ENCODE measurements around the gene PERM1. TPM values are rescaled to one million over a fixed set of nuclear protein-coding genes. Genes with fewer than 3 reads are reported as not detected.

The PERM1 gene
- total RNA-seq, 2 experiments from 2014 or later, result not detected

GRCh38 chr1:962381-963300, 19.3 kb downstream of the PERM1 start:
- H3K36me3 ChIP-seq (ENCODE audit: insufficient read depth, low read length), result no peaks in the 10 kb centered on the region
- peaks cover 3% of the 10 kb centered on the region; the same call in 1 of the 2 replicates for H4K20me1 ChIP-seq (ENCODE audit: insufficient read depth, low read length)
- intact Hi-C loops (cut with micrococcal nuclease; ENCODE audit: unreplicated experiment), result no loop called here
- no peak overlapping the region for H3K27ac ChIP-seq (ENCODE audit: low read depth, low read length, poor library complexity, severe bottlenecking)
- H3K4me2 ChIP-seq (ENCODE audit: low read length), result no peak overlapping the region
- H3K9me3 ChIP-seq (ENCODE audit: low read length), result no peaks in the 10 kb centered on the region
- ChIA-PET POLR2A (no interaction called here), CTCF (ENCODE audit: unreplicated experiment) (no interaction called here)
- BruUV-seq (replicated peaks), result no TSS peak
- H3K4me3 ChIP-seq (ENCODE audit: low read depth, low read length, poor library complexity, severe bottlenecking), result no peak overlapping the region
- H3K4me1 ChIP-seq (ENCODE audit: insufficient read depth, low read length, poor library complexity, severe bottlenecking), result peaks cover 12% of the 10 kb centered on the region
- no peak for DNase-seq (ENCODE audit: low spot score)
- no peaks in the 10 kb centered on the region for H3K9me2 ChIP-seq (ENCODE audit: insufficient read depth, low read length)
- TF ChIP-seq EZH2phosphoT487 (IDR thresholded peaks at IDR 0.05; ENCODE audit: borderline replicate concordance, low read depth, low read length), result no peak
- TF ChIP-seq CTCF (conservative IDR thresholded peaks at IDR 0.05; ENCODE audit: low read length), result no peak
- peaks cover 14% of the 10 kb centered on the region for H3K79me2 ChIP-seq (ENCODE audit: insufficient read depth, low read depth, low read length)
- H2AFZ ChIP-seq (ENCODE audit: low read length), result no peak overlapping the region

DNA sequence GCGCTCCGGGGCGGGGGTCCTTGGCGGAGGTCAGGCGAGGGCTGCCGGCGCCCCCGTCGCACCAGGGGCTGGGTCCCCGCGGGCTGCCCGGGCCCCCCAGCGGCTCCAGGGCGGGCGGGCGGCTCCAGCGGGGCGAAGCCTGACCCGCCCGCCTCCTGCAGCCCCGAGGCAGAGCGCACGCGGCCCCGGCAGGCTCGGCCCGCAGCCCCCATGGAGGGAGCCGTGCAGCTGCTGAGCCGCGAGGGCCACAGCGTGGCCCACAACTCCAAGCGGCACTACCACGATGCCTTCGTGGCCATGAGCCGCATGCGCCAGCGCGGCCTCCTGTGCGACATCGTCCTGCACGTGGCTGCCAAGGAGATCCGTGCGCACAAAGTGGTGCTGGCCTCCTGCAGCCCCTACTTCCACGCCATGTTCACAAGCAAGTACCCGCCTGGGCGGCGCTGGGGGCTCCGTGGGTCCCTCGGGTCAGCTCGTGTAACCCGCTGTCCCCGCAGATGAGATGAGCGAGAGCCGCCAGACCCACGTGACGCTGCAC, 20.7 kb downstream of the PERM1 start:
- CTCF ChIA-PET (ENCODE audit: unreplicated experiment), result interaction anchor here (0.6 kb wide), 1 partner anchor 93 kb away, joined by 5 read pairs; no protein-coding TSS in a partner anchor
- H3K27ac ChIP-seq (ENCODE audit: low read depth, low read length, poor library complexity, severe bottlenecking), result no peak overlapping the region

More for the DNA sequence above, 20.7 kb downstream of the PERM1 start:
- no peak for DNase-seq (ENCODE audit: low spot score)
- POLR2A ChIA-PET, result no interaction called here
- no peak overlapping the region for H2AFZ ChIP-seq (ENCODE audit: low read length)
- peaks cover 10% of the 10 kb centered on the region; the same call in 1 of the 2 replicates for H3K36me3 ChIP-seq (ENCODE audit: insufficient read depth, low read length)
- BruUV-seq (replicated peaks), result no TSS peak
- H3K9me2 ChIP-seq (ENCODE audit: insufficient read depth, low read length), result no peaks in the 10 kb centered on the region
- peaks cover 4% of the 10 kb centered on the region; the same call in 1 of the 2 replicates for H4K20me1 ChIP-seq (ENCODE audit: insufficient read depth, low read length)
- peaks cover 20% of the 10 kb centered on the region for H3K79me2 ChIP-seq (ENCODE audit: insufficient read depth, low read depth, low read length)
- no peaks in the 10 kb centered on the region for H3K9me3 ChIP-seq (ENCODE audit: low read length)
- intact Hi-C loops (cut with micrococcal nuclease; ENCODE audit: unreplicated experiment), result no loop called here
- TF ChIP-seq EZH2phosphoT487 (IDR thresholded peaks at IDR 0.05; ENCODE audit: borderline replicate concordance, low read depth, low read length) (no peak), CTCF (conservative IDR thresholded peaks at IDR 0.05; ENCODE audit: low read length) (no peak)
- H3K4me1 ChIP-seq (ENCODE audit: insufficient read depth, low read length, poor library complexity, severe bottlenecking), result peaks cover 16% of the 10 kb centered on the region
- H3K4me3 ChIP-seq (ENCODE audit: low read depth, low read length, poor library complexity, severe bottlenecking), result peak overlapping the region; percentile 81
- H3K4me2 ChIP-seq (ENCODE audit: low read length), result peak overlapping the region; percentile 65
